GM12801 (cell line): ENCODE measurements around the gene NECAB3.

Experiments used
- TF ChIP-seq, protein P1 (sequence below): IDR thresholded peaks from one replicate; pipeline ENCODE4 v1.5.1; 2011; ENCODE audit warnings: control low read depth; ENCODE audit not compliant: insufficient read length; ENCODE audit errors: extremely low read depth

The NECAB3 gene

GRCh38 chr20:33651562-33652048, 22.6 kb downstream of the NECAB3 start:
- TF ChIP-seq, protein P1, sequence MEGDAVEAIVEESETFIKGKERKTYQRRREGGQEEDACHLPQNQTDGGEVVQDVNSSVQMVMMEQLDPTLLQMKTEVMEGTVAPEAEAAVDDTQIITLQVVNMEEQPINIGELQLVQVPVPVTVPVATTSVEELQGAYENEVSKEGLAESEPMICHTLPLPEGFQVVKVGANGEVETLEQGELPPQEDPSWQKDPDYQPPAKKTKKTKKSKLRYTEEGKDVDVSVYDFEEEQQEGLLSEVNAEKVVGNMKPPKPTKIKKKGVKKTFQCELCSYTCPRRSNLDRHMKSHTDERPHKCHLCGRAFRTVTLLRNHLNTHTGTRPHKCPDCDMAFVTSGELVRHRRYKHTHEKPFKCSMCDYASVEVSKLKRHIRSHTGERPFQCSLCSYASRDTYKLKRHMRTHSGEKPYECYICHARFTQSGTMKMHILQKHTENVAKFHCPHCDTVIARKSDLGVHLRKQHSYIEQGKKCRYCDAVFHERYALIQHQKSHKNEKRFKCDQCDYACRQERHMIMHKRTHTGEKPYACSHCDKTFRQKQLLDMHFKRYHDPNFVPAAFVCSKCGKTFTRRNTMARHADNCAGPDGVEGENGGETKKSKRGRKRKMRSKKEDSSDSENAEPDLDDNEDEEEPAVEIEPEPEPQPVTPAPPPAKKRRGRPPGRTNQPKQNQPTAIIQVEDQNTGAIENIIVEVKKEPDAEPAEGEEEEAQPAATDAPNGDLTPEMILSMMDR: no peak

- TF ChIP-seq, protein P1: no peak
Measured at GRCh38 chr20:33650753-33651561, 23.3 kb downstream of the NECAB3 start.

GRCh38 chr20:33650111-33650752, 24.0 kb downstream of the NECAB3 start:
- TF ChIP-seq, protein P1: no peak

GRCh38 chr20:33649201-33649681, 25.0 kb downstream of the NECAB3 start:
- TF ChIP-seq, protein P1: no peak

- TF ChIP-seq, protein P1: no peak
Measured at GRCh38 chr20:33648396-33649004, 25.7 kb downstream of the NECAB3 start.

DNA sequence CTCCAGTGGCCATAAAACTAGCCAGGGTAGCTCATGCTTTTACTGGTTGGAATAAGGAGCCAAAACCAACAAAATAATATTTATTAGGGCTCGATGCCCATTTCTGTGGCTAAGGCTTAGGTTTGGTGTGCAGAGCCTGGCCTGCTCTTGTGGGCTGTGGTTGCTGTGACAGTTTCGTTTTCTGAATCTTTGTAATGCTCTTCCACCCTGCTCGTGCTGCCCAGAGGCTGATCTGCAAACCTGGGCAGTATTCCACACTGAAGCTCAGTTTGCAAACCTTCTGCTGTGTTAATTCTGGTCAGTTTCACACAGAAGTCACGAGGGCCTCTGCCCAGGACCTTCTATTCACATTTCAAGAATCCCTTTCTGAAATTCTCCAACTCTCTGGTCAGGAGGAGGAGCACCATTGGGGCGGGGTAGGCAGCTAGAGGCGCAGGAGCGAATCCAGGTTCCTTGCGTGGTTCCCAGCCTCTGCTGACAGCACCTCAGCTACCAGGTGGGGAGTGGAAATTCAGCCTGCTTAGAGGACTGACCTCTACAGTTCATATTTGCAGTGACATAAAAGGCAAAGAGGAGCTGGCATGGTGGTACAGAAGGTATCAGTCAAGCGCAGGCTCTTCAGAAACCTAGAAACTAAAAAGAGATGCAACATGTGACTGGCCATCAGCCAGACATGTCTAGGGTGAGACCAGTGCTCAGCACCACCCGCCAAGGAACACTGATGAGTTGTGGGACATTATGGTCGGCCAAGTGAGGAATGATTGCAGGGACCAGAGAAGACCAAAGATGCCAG, 26.4 kb downstream of the NECAB3 start:
- TF ChIP-seq, protein P1: no peak
